Neutrophil (primary cell): Measurements from ENCODE around the gene LORICRIN.

ENCODE experiments used
- H3K27ac ChIP-seq: fragments of 200-600 bp; sonication (generic); 2 replicates; pipeline ENCODE4 v1.5.1; 2016; ENCODE audit warnings: mild to moderate bottlenecking, moderate library complexity
- H3K27me3 ChIP-seq: fragments of 200-600 bp; sonication (generic); 2 replicates; pipeline ENCODE4 v1.6.0; 2016; ENCODE audit warnings: mild to moderate bottlenecking
- H3K36me3 ChIP-seq: fragments of 200-600 bp; sonication (generic); 2 replicates; pipeline ENCODE4 v1.5.1; 2017
- H3K4me1 ChIP-seq, 2 experiments: fragments of 200-600 bp in 1 of 2; sonication (generic) in 1 of 2; 1 replicate in 1 of 2; 2 replicates in 1 of 2; pipeline versions ENCODE4 v1.5.1 to v1.6.1; 2013 to 2016; ENCODE audit warnings: low read depth in 1 of 2, low read length in 1 of 2, mild to moderate bottlenecking in 1 of 2, moderate library complexity in 1 of 2; ENCODE audit not compliant: control insufficient read depth in 1 of 2, insufficient read depth in 1 of 2
- H3K4me3 ChIP-seq, 2 experiments: fragments of 200-600 bp in 1 of 2; sonication (generic) in 1 of 2; 1 replicate in 1 of 2; 2 replicates in 1 of 2; pipeline ENCODE4 v1.5.1; 2013 to 2016; ENCODE audit warnings: low read depth in 1 of 2, low read length in 1 of 2, mild to moderate bottlenecking in 1 of 2, moderate library complexity in 1 of 2
- H3K9me3 ChIP-seq: fragments of 200-600 bp; sonication (generic); 2 replicates; pipeline ENCODE4 v1.5.1; 2016
- TF ChIP-seq, protein P1 (sequence below): fragments of 200-600 bp; sonication (generic); IDR thresholded peaks from 2 replicates; pipeline ENCODE4 v1.5.1; 2016; ENCODE audit warnings: antibody characterized with exemption

The LORICRIN gene

DNA sequence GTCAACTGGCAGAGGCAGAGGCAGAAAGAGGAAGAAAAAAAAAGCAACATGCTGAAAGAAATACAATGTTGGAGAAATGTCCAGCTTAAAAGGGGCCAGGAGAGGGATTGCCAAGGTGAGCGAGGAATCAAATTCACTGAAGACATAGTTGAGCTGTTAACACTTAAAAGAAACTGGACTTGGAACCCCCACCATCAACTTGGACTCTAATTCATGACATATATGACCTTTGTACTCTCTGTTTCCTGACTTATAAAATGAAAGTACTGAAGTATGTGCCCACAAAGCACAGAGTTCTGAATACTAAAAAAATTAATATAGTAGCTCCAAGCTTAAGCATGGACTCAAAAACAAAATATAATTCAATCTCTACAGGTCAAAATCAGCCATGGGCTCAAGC is 26.0 kb upstream of the LORICRIN start:
- H3K27ac ChIP-seq: peak overlapping the region; percentile 87
- TF ChIP-seq, protein P1, sequence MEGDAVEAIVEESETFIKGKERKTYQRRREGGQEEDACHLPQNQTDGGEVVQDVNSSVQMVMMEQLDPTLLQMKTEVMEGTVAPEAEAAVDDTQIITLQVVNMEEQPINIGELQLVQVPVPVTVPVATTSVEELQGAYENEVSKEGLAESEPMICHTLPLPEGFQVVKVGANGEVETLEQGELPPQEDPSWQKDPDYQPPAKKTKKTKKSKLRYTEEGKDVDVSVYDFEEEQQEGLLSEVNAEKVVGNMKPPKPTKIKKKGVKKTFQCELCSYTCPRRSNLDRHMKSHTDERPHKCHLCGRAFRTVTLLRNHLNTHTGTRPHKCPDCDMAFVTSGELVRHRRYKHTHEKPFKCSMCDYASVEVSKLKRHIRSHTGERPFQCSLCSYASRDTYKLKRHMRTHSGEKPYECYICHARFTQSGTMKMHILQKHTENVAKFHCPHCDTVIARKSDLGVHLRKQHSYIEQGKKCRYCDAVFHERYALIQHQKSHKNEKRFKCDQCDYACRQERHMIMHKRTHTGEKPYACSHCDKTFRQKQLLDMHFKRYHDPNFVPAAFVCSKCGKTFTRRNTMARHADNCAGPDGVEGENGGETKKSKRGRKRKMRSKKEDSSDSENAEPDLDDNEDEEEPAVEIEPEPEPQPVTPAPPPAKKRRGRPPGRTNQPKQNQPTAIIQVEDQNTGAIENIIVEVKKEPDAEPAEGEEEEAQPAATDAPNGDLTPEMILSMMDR: no peak
- H3K4me1 ChIP-seq: peaks cover 39 to 49% of the 10 kb centered on the region in 2 experiments
- no peaks in the 10 kb centered on the region for H3K36me3 ChIP-seq
- no peaks in the 10 kb centered on the region for H3K9me3 ChIP-seq
- peaks cover 13% of the 10 kb centered on the region for H3K27me3 ChIP-seq
- peak overlapping the region in 1 of 2 experiments; percentile 15 for H3K4me3 ChIP-seq

GRCh38 chr1:153238527-153238926 is 21.0 kb upstream of the LORICRIN start:
- no peak overlapping the region for H3K4me3 ChIP-seq
- TF ChIP-seq, protein P1: no peak
- peaks cover 24% of the 10 kb centered on the region for H3K27me3 ChIP-seq

DNA sequence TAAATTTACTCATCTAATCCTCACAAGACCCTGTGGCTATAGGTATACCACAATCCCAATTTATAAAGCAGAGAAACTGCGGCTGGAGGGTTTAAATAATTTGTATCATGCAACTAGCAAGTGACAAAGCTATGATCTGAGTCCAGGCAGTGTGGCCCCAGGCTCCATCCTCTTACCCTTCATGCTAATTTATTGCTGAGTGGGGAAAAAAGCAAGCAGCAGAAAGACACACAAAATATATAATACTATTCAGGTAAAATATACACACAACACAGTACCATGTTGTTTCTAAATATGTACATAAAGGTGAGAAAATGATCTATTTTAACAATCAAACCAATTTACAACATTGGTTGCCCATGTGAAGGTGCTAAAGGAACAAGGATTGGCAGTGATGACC is 17.3 kb upstream of the LORICRIN start:
- H3K9me3 ChIP-seq: no peaks in the 10 kb centered on the region
- H3K4me3 ChIP-seq: no peak overlapping the region
- no peak overlapping the region for H3K27ac ChIP-seq
- no peaks in the 10 kb centered on the region for H3K36me3 ChIP-seq
- H3K27me3 ChIP-seq: peaks cover 39% of the 10 kb centered on the region
- TF ChIP-seq, protein P1: no peak
- H3K4me1 ChIP-seq: no peaks in the 10 kb centered on the region

More at GRCh38 chr1:153238527-153238926, 21.0 kb upstream of the LORICRIN start:
- no peaks in the 10 kb centered on the region for H3K36me3 ChIP-seq
- H3K9me3 ChIP-seq: no peaks in the 10 kb centered on the region
- H3K27ac ChIP-seq: no peak overlapping the region
- peaks cover 6 to 10% of the 10 kb centered on the region in 2 experiments for H3K4me1 ChIP-seq

- Histone ChIP-seq H3K9me3 (no peaks in the 10 kb centered on the region), H3K27me3 (peaks cover 52% of the 10 kb centered on the region), H3K36me3 (no peaks in the 10 kb centered on the region), H3K4me1 (no peaks in the 10 kb centered on the region), H3K4me3 (no peak overlapping the region), H3K27ac (no peak overlapping the region)
- TF ChIP-seq, protein P1: no peak
These were observed 14.0 kb upstream of the LORICRIN start for GRCh38 chr1:153245466-153245865.

DNA sequence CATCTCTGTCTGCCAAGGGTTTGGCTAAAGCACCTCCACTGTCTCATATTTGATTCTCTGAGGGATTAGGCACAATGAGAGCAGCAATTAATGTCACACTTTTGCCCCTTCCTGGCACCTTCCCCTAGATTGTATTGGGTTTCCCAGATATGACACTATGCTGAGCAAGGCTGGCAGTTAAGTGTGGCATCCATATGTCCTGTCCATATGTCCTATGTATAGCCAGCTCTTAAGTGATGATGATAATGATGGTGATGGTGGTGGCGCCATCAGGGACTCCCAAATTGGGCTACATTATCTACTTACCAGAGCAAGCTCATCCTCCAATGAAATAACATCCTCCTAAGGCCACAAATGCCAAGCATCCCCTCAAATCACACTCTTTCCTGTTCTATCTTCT is 13.5 kb upstream of the LORICRIN start:
- H3K4me1 ChIP-seq: peaks cover 2 to 3% of the 10 kb centered on the region in 2 experiments

More for the DNA sequence above, 13.5 kb upstream of the LORICRIN start:
- Histone ChIP-seq H3K9me3 (no peaks in the 10 kb centered on the region), H3K36me3 (no peaks in the 10 kb centered on the region), H3K27me3 (peaks cover 52% of the 10 kb centered on the region), H3K27ac (no peak overlapping the region), H3K4me3 (no peak overlapping the region)
- TF ChIP-seq, protein P1: no peak
